ENCODE measurements around the gene DCPS.

The DCPS gene

DNA sequence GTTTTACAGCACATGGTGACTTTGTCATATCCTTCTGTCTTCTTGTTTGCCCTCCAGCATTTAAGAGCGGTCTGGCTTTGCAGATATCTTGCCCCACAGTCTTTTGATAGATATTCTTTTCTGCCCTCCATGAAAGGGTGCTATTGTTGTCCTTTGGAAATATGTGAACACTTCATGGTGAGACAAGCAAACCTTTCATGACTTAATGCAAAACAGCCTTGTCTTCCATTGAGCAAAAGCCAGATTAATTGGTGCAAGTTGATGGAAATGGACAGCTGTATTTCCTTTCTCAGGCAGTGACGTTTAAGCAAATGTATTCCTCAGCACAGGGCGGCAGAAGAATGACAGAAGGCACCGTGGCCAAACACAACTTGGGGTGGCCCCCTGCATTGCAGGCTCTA, 4.4 kb downstream of the DCPS start:
- TF ChIP-seq, protein P1, sequence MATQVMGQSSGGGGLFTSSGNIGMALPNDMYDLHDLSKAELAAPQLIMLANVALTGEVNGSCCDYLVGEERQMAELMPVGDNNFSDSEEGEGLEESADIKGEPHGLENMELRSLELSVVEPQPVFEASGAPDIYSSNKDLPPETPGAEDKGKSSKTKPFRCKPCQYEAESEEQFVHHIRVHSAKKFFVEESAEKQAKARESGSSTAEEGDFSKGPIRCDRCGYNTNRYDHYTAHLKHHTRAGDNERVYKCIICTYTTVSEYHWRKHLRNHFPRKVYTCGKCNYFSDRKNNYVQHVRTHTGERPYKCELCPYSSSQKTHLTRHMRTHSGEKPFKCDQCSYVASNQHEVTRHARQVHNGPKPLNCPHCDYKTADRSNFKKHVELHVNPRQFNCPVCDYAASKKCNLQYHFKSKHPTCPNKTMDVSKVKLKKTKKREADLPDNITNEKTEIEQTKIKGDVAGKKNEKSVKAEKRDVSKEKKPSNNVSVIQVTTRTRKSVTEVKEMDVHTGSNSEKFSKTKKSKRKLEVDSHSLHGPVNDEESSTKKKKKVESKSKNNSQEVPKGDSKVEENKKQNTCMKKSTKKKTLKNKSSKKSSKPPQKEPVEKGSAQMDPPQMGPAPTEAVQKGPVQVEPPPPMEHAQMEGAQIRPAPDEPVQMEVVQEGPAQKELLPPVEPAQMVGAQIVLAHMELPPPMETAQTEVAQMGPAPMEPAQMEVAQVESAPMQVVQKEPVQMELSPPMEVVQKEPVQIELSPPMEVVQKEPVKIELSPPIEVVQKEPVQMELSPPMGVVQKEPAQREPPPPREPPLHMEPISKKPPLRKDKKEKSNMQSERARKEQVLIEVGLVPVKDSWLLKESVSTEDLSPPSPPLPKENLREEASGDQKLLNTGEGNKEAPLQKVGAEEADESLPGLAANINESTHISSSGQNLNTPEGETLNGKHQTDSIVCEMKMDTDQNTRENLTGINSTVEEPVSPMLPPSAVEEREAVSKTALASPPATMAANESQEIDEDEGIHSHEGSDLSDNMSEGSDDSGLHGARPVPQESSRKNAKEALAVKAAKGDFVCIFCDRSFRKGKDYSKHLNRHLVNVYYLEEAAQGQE (IDR thresholded peaks at IDR 0.05; ENCODE audit: insufficient read depth in 1 of 2, low read depth in 2 of 2, low read length in 2 of 2) = no peak

DNA sequence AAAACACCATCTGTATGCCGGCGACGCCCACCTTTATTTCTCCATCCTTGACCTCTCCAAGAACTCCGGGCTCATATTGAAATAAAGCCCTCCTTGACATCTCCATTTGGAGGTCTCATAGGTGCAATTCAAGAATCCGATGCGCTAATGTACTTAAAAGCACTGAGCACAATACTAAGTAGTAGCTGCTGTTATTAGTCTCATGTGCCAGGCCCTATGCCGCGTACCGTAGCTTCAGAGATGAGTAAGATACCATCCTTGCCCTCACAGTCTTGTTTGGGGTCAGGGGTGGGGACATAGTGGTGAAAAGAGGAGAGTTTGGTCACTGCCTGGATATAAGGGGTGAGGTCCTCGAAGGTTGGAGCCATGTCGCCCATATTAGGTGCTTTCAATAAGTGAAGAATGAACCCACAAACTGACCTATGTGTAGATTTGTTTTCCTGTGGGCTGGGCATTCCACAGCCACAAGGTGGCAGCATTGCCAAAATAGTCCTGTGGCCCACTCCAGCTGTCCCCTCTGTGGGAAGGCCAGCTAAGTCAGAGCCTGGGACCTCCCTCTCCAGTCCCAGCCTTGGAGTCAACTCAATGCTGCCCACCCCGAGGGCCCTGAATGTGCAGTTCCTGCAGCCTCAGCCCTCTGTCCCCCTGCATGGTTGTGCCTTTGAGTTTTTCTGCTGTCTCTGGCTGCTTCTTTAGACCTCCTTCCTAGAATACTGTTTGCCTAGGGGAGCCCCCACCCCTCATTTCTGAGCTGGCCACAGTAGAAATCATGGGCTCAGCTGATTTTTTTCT, 6.5 kb downstream of the DCPS start:
- no peak for TF ChIP-seq SIN3A (IDR thresholded peaks at IDR 0.05; ENCODE audit: borderline replicate concordance, insufficient read depth, low read length)
- TF ChIP-seq TAF1 (IDR thresholded peaks at IDR 0.05; ENCODE audit: borderline replicate concordance, insufficient read depth, low read length) = no peak
- no peak for TF ChIP-seq POLR2AphosphoS5 (IDR thresholded peaks at IDR 0.05; ENCODE audit: low read depth, low read length)
- TF ChIP-seq FOXP2 (optimal IDR thresholded peaks at IDR 0.05; ENCODE audit: borderline replicate concordance, extremely low read depth, extremely low read length, insufficient read depth) = no peak
- TF ChIP-seq, protein P1 (IDR thresholded peaks at IDR 0.05; ENCODE audit: insufficient read depth in 1 of 2, low read depth in 2 of 2, low read length in 2 of 2) = no peak

DNA sequence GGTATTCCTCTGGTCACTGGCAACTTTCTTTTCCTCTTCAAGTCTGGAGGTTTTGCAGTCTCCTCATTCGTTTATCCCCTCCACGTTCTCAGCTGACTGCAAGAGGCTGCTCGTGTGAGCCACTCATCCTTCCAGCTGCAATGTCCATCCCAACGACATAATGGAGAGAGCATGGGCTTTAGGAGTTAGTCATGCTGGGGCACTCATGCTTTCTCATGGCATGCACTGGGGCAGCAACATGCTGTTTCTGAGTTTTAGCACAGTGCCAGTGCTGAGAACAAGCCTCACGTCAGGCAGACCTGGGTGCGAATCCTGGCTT, 7.1 kb downstream of the DCPS start:
- no peak for TF ChIP-seq TAF1 (IDR thresholded peaks at IDR 0.05; ENCODE audit: borderline replicate concordance, insufficient read depth, low read length)
- TF ChIP-seq, protein P1 (IDR thresholded peaks at IDR 0.05; ENCODE audit: insufficient read depth in 1 of 2, low read depth in 2 of 2, low read length in 2 of 2) = no peak
- TF ChIP-seq SIN3A (IDR thresholded peaks at IDR 0.05; ENCODE audit: borderline replicate concordance, insufficient read depth, low read length) = no peak
- TF ChIP-seq FOXP2 (optimal IDR thresholded peaks at IDR 0.05; ENCODE audit: borderline replicate concordance, extremely low read depth, extremely low read length, insufficient read depth) = no peak
- TF ChIP-seq POLR2AphosphoS5 (IDR thresholded peaks at IDR 0.05; ENCODE audit: low read depth, low read length) = no peak

DNA sequence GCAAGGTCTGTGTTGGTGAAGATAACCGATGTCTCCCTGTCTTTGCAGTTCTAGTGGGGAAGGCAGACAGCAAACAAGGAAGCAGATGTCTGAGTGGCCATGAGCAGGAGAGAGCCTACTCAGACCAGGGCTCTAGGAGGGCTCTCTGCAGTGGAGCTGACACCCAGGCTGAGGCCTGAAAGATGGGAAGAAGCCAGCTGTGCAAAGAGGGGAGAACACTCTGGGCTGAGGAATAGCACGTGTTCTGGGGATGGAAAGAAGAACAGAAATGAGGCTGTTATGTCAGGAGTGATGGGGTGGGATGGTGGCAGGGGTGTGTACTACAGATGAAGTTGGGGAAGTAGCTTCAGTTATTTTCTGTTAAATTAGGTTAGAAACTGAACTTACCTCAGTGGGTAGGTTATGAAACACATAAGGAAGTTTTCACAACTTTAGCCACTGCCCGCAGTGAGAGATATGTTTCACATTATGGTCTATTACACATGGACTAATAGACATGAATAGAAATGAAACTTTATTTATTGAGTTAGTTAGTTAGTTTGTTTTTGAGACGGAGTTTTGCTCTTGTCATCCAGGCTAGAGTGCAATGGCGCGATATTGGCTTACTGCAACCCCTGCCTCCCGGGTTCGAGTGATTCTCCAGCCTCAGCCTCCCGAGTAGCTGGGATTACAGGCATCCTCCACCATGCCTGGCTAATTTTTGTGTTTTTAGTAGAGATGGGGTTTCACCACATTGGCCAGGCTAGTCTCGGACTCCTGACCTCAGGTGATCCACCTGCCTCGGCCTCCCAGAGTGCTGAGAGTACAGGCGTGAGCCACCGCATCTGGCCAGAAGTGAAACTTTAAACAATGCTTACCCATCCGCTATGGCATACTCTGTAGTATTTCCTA, 7.8 kb downstream of the DCPS start:
- TF ChIP-seq TAF1 (IDR thresholded peaks at IDR 0.05; ENCODE audit: borderline replicate concordance, insufficient read depth, low read length) (no peak), POLR2AphosphoS5 (IDR thresholded peaks at IDR 0.05; ENCODE audit: low read depth, low read length) (no peak), FOXP2 (optimal IDR thresholded peaks at IDR 0.05; ENCODE audit: borderline replicate concordance, extremely low read depth, extremely low read length, insufficient read depth) (no peak), SIN3A (IDR thresholded peaks at IDR 0.05; ENCODE audit: borderline replicate concordance, insufficient read depth, low read length) (no peak)

DNA sequence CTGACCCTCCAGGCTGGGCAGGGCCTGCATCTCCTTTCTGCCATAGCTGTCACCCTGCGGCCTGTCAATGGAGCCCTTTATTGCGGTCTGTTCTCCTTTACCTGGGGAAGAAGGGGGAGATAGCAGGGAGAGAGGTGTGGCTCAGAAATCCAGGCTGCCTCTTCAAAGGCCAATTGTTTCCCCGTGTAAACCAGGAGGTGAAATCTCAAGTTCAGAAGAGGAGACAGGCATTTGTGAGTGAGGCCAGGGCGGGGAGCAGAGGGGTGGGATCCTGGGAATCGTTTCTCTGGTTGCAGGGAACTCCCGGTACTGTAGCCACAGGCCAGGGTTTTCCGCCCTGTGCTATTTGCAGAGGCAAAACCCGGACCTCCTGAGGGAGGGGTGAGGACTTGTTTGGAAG, 9.1 kb downstream of the DCPS start:
- TF ChIP-seq FOXP2 (optimal IDR thresholded peaks at IDR 0.05; ENCODE audit: borderline replicate concordance, extremely low read depth, extremely low read length, insufficient read depth) = no peak

DNA sequence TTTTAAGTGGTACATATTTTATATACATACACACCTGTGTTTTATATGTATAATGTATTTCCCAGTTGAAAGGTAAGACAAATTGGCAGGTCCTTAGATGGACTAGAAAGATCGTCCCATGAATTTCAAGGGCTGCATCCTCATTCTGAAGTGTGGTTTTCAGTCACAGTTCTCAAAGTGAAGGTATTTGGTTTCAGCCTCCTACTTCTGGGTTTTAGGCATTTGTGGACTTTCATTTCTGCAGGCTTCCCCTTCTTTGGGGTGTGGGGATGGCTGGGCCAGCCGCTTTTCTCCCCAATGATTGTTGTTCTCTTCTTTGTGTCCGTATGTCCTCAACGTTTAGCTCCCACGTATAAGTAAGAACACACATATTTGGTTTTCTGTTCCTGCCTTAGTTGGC, 10.0 kb downstream of the DCPS start:
- TF ChIP-seq TAF1 (IDR thresholded peaks at IDR 0.05; ENCODE audit: borderline replicate concordance, insufficient read depth, low read length) = no peak
- no peak for TF ChIP-seq SIN3A (IDR thresholded peaks at IDR 0.05; ENCODE audit: borderline replicate concordance, insufficient read depth, low read length)
- TF ChIP-seq, protein P1 (IDR thresholded peaks at IDR 0.05; ENCODE audit: insufficient read depth in 1 of 2, low read depth in 2 of 2, low read length in 2 of 2) = no peak
- no peak for TF ChIP-seq FOXP2 (optimal IDR thresholded peaks at IDR 0.05; ENCODE audit: borderline replicate concordance, extremely low read depth, extremely low read length, insufficient read depth)
- no peak for TF ChIP-seq POLR2AphosphoS5 (IDR thresholded peaks at IDR 0.05; ENCODE audit: low read depth, low read length)

Measured in PFSK-1 (cell line).